Astrocyte (in vitro differentiated cells and primary cell): ENCODE results near the gene CTNNA3. TPM values are rescaled to one million over a fixed set of nuclear protein-coding genes. Genes with fewer than 3 reads are reported as not detected.

Source experiments
- DNase-seq: peaks from one replicate; pipeline ENCODE4 v3.0.0-alpha.2; 2010; ENCODE audit warnings: low read depth
- FAIRE-seq: peaks from 2 replicates; lab custom pipeline; 2011; peaks lifted over from hg19 to GRCh38; lab: Jason Lieb, UNC
- H2AFZ ChIP-seq: 2 replicates; pipeline ENCODE4 v1.6.0; 2012; ENCODE audit warnings: low read depth, low read length, inconsistent platforms
- H3K27ac ChIP-seq: 2 replicates; pipeline ENCODE4 v1.5.1; 2011; ENCODE audit warnings: low read depth, low read length, inconsistent platforms
- H3K27me3 ChIP-seq: 2 replicates; pipeline ENCODE4 v1.6.0; 2011; ENCODE audit warnings: low read length, inconsistent platforms; ENCODE audit not compliant: insufficient read depth
- H3K36me3 ChIP-seq: 2 replicates; pipeline ENCODE4 v1.5.1; 2011; ENCODE audit warnings: low read length, inconsistent platforms; ENCODE audit not compliant: insufficient read depth
- H3K4me1 ChIP-seq: 2 replicates; pipeline ENCODE4 v1.5.1; 2011; ENCODE audit warnings: low read length, inconsistent platforms; ENCODE audit not compliant: insufficient read depth
- H3K4me2 ChIP-seq: 2 replicates; pipeline ENCODE4 v1.6.0; 2012; ENCODE audit warnings: low read length, inconsistent platforms
- H3K4me3 ChIP-seq: 2 replicates; pipeline ENCODE4 v1.5.1; 2011; ENCODE audit warnings: low read depth, mild to moderate bottlenecking, low read length, inconsistent platforms; ENCODE audit not compliant: insufficient read depth
- H3K79me2 ChIP-seq: 2 replicates; pipeline ENCODE4 v1.6.0; 2012; ENCODE audit warnings: mild to moderate bottlenecking, low read length, inconsistent platforms; ENCODE audit not compliant: insufficient read depth
- H3K9ac ChIP-seq: 2 replicates; pipeline ENCODE4 v1.6.0; 2012; ENCODE audit warnings: mild to moderate bottlenecking, low read length, inconsistent platforms
- H3K9me3 ChIP-seq: 2 replicates; pipeline ENCODE4 v1.5.1; 2012; ENCODE audit warnings: low read depth, mild to moderate bottlenecking, low read length, inconsistent platforms; ENCODE audit not compliant: insufficient read depth
- H4K20me1 ChIP-seq: 2 replicates; pipeline ENCODE4 v1.6.0; 2012; ENCODE audit warnings: low read length, inconsistent platforms; ENCODE audit not compliant: insufficient read depth
- H3K27ac Mint-ChIP-seq: one replicate; pipeline ENCODE4 v1.8.0; 2021; ENCODE audit warnings: mild to moderate bottlenecking, mixed read lengths; ENCODE audit not compliant: unreplicated experiment
- H3K27me3 Mint-ChIP-seq: one replicate; pipeline ENCODE4 v1.8.0; 2021; ENCODE audit warnings: low read depth, mixed read lengths; ENCODE audit not compliant: unreplicated experiment
- H3K36me3 Mint-ChIP-seq: one replicate; pipeline ENCODE4 v1.8.0; 2021; ENCODE audit warnings: low read depth, mixed read lengths; ENCODE audit not compliant: unreplicated experiment
- H3K4me1 Mint-ChIP-seq: one replicate; pipeline ENCODE4 v1.8.0; 2021; ENCODE audit warnings: low read depth, mixed read lengths; ENCODE audit not compliant: unreplicated experiment
- H3K4me3 Mint-ChIP-seq: one replicate; pipeline ENCODE4 v1.8.0; 2021; ENCODE audit warnings: mild to moderate bottlenecking, moderate library complexity, mixed read lengths; ENCODE audit not compliant: unreplicated experiment
- H3K9me3 Mint-ChIP-seq: one replicate; pipeline ENCODE4 v1.8.0; 2021; ENCODE audit warnings: mild to moderate bottlenecking, mixed read lengths; ENCODE audit not compliant: unreplicated experiment
- CTCF ChIP-seq: IDR thresholded peaks from 2 replicates; pipeline ENCODE4 v1.5.1; 2011; ENCODE audit warnings: low read depth, mild to moderate bottlenecking, inconsistent platforms, low read length, moderate library complexity; ENCODE audit not compliant: insufficient read depth
- EZH2 ChIP-seq: IDR thresholded peaks from 2 replicates; pipeline ENCODE4 v1.6.1; 2012; ENCODE audit warnings: mild to moderate bottlenecking, low read length, inconsistent platforms; ENCODE audit not compliant: insufficient read depth
- total RNA-seq: library from RNA; stranded (reverse); gene quantifications from 2 replicates; pipeline ENCODE4 v1.2.1, GENCODE V29; 2021

The CTNNA3 gene
- total RNA-seq, 1 donor from 2014 or later = 0.73 TPM

GRCh38 chr10:67127441-67127840 is 568.6 kb downstream of the CTNNA3 start:
- no peak overlapping the region for H2AFZ ChIP-seq
- H3K9ac ChIP-seq = no peak overlapping the region
- H3K9me3 ChIP-seq = no peaks in the 10 kb centered on the region
- TF ChIP-seq CTCF = no peak
- no peak for TF ChIP-seq EZH2
- Mint-ChIP-seq H3K4me3 (no peak overlapping the region), H3K9me3 (no peaks in the 10 kb centered on the region), H3K36me3 (no peaks in the 10 kb centered on the region), H3K27me3 (no peaks in the 10 kb centered on the region), H3K4me1 (no peaks in the 10 kb centered on the region), H3K27ac (no peak overlapping the region)
- no peak overlapping the region for H3K4me3 ChIP-seq
- H3K27me3 ChIP-seq = no peaks in the 10 kb centered on the region
- H4K20me1 ChIP-seq = no peaks in the 10 kb centered on the region
- H3K4me1 ChIP-seq = no peaks in the 10 kb centered on the region
- H3K4me2 ChIP-seq = no peak overlapping the region
- no peak for FAIRE-seq
- no peak for DNase-seq
- H3K36me3 ChIP-seq = no peaks in the 10 kb centered on the region
- no peaks in the 10 kb centered on the region for H3K79me2 ChIP-seq
- H3K27ac ChIP-seq = no peak overlapping the region

GRCh38 chr10:67119651-67120050 is 576.3 kb downstream of the CTNNA3 start:
- Histone ChIP-seq H3K9me3 (no peaks in the 10 kb centered on the region), H3K9ac (no peak overlapping the region), H2AFZ (no peak overlapping the region), H3K36me3 (no peaks in the 10 kb centered on the region), H3K27me3 (no peaks in the 10 kb centered on the region), H3K4me3 (no peak overlapping the region), H3K27ac (no peak overlapping the region), H4K20me1 (no peaks in the 10 kb centered on the region), H3K4me2 (no peak overlapping the region), H3K4me1 (peaks cover 3% of the 10 kb centered on the region), H3K79me2 (no peaks in the 10 kb centered on the region)
- H3K36me3 Mint-ChIP-seq = no peaks in the 10 kb centered on the region
- FAIRE-seq = no peak
- H3K9me3 Mint-ChIP-seq = no peaks in the 10 kb centered on the region
- TF ChIP-seq CTCF = no peak
- DNase-seq = peak; percentile 1
- H3K27me3 Mint-ChIP-seq = no peaks in the 10 kb centered on the region
- H3K4me3 Mint-ChIP-seq = no peak overlapping the region
- peaks cover 2% of the 10 kb centered on the region for H3K4me1 Mint-ChIP-seq
- H3K27ac Mint-ChIP-seq = no peak overlapping the region

- H3K4me3 Mint-ChIP-seq = no peak overlapping the region
- peak; percentile 34 for DNase-seq
- Histone ChIP-seq H2AFZ (no peak overlapping the region), H3K4me3 (no peak overlapping the region), H3K36me3 (no peaks in the 10 kb centered on the region), H3K9ac (no peak overlapping the region), H3K27ac (no peak overlapping the region), H3K4me1 (peaks cover 3% of the 10 kb centered on the region), H3K79me2 (no peaks in the 10 kb centered on the region), H3K9me3 (no peaks in the 10 kb centered on the region), H3K4me2 (no peak overlapping the region), H3K27me3 (no peaks in the 10 kb centered on the region), H4K20me1 (no peaks in the 10 kb centered on the region)
- H3K4me1 Mint-ChIP-seq = peaks cover 2% of the 10 kb centered on the region
- H3K9me3 Mint-ChIP-seq = no peaks in the 10 kb centered on the region
- TF ChIP-seq EZH2 = no peak
- TF ChIP-seq CTCF = no peak
- H3K27me3 Mint-ChIP-seq = no peaks in the 10 kb centered on the region
- no peak overlapping the region for H3K27ac Mint-ChIP-seq
- H3K36me3 Mint-ChIP-seq = no peaks in the 10 kb centered on the region
- no peak for FAIRE-seq
These were observed 580.0 kb downstream of the CTNNA3 start for GRCh38 chr10:67115972-67116371.
